ENCODE data around the gene RABGAP1L. TPM values are rescaled to one million over a fixed set of nuclear protein-coding genes. Genes with fewer than 3 reads are reported as not detected.

The RABGAP1L gene
- total and polyA plus RNA-seq, 10 of the 15 experiments (the other 5 are each of a cell fraction or from before 2014, with no cell fraction given) = 5.8 to 194 (median 113) TPM

DNA sequence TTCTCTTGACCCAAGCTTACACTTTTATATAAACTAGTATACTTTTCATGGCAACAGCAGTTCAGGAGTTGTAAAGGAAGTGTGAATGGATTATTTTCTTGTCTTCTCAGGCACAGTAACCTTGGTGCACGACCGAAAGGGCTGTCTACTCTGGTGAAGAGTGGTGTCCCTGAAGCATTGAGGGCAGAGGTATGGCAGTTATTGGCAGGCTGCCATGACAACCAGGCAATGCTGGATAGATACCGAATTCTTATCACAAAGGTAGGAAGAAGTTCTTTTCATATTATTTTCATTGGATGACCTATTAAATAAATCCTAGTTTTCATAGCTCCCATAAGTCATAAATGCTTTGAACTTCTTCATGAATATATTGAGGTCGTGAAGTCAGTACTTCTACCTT lies 234.6 kb downstream of the RABGAP1L start:
- no TSS peak for BruUV-seq (replicated peaks)
- H3K9me3 ChIP-seq (replicated peaks; ENCODE audit: control insufficient read depth, insufficient read depth, low read length) = no peaks in the 10 kb centered on the region; the same call in 1 of the 3 replicates
- FAIRE-seq = no peak
- ChIA-PET CTCF (no interaction called here), RAD21 (ENCODE audit: unreplicated experiment) (interaction anchor here (0.6 kb wide), 1 partner anchor 220 kb away, joined by 3 read pairs; no protein-coding TSS in a partner anchor), POLR2A (no interaction called here), SMC1A (ENCODE audit: uncharacterized antibody, unreplicated experiment) (no interaction called here)
- no peaks in the 10 kb centered on the region for H3K79me2 ChIP-seq (ENCODE audit: control insufficient read depth, insufficient read depth, low read length)
- in situ Hi-C loops (cut with MboI) = no loop called here
- H3K9ac ChIP-seq (ENCODE audit: control insufficient read depth, insufficient read depth, low read length) = no peak overlapping the region
- no peak overlapping the region for H2AFZ ChIP-seq (ENCODE audit: control insufficient read depth, low read depth, low read length)
- 96% methylated on average over 4 of the region's 4 CpGs for WGBS (ENCODE audit: insufficient coverage, insufficient replicate concordance, low lambda C conversion rate, missing lambda C conversion rate)
- H3K4me1 ChIP-seq (ENCODE audit: control insufficient read depth, insufficient read depth, low read length) = no peaks in the 10 kb centered on the region
- H4K20me1 ChIP-seq (ENCODE audit: control insufficient read depth, insufficient read depth) = no peaks in the 10 kb centered on the region
- no peak overlapping the region for H3K27ac ChIP-seq (ENCODE audit: control insufficient read depth, insufficient read depth)
- intact Hi-C loops (cut with micrococcal nuclease; ENCODE audit: unreplicated experiment) = no loop called here
- no peak overlapping the region for H3K4me2 ChIP-seq (ENCODE audit: control insufficient read depth, insufficient read depth)
- no peak for ATAC-seq
- no peaks in the 10 kb centered on the region for H3K27me3 ChIP-seq (replicated peaks in 1 of 2; ENCODE audit: control insufficient read depth in 2 of 2, insufficient read depth in 2 of 2, low read length in 1 of 2)
- no peak overlapping the region for H3K4me3 ChIP-seq
- peaks cover 0 to 15% of the 10 kb centered on the region in 2 experiments; a peak in 3 of 4 replicates for H3K36me3 ChIP-seq (ENCODE audit: control insufficient read depth in 2 of 2, insufficient read depth in 2 of 2, low read length in 1 of 2)
- no peak for DNase-seq (ENCODE audit: low read depth, low spot score)
- TF ChIP-seq SP1 (IDR thresholded peaks at IDR 0.05; ENCODE audit: low read depth, low read length) (no peak), RFX5 (IDR thresholded peaks at IDR 0.05; ENCODE audit: low read depth, low read length) (no peak), ATF7 (IDR thresholded peaks at IDR 0.05; ENCODE audit: low read depth) (no peak), SUZ12 (IDR thresholded peaks at IDR 0.05; ENCODE audit: unreplicated experiment) (no peak), RBBP5 (conservative IDR thresholded peaks at IDR 0.05) (no peak), CBX5 (IDR thresholded peaks at IDR 0.05; ENCODE audit: low read depth) (no peak), TAF1 (IDR thresholded peaks at IDR 0.05; ENCODE audit: borderline replicate concordance, low read depth, low read length) (no peak), TBL1XR1 (IDR thresholded peaks at IDR 0.05; ENCODE audit: low read depth, low read length) (no peak), RB1 (IDR thresholded peaks at IDR 0.05; ENCODE audit: borderline replicate concordance) (no peak), SPI1 (IDR thresholded peaks at IDR 0.05; ENCODE audit: borderline replicate concordance, insufficient read depth, low read depth, low read length) (no peak), RAD21 (IDR thresholded peaks at IDR 0.05; ENCODE audit: insufficient read depth, low read depth, low read length) (no peak), BACH1 (IDR thresholded peaks at IDR 0.05; ENCODE audit: borderline replicate concordance) (no peak), SMC3 (IDR thresholded peaks at IDR 0.05; ENCODE audit: borderline replicate concordance, low read length) (no peak)
- TF ChIP-seq, protein P1, sequence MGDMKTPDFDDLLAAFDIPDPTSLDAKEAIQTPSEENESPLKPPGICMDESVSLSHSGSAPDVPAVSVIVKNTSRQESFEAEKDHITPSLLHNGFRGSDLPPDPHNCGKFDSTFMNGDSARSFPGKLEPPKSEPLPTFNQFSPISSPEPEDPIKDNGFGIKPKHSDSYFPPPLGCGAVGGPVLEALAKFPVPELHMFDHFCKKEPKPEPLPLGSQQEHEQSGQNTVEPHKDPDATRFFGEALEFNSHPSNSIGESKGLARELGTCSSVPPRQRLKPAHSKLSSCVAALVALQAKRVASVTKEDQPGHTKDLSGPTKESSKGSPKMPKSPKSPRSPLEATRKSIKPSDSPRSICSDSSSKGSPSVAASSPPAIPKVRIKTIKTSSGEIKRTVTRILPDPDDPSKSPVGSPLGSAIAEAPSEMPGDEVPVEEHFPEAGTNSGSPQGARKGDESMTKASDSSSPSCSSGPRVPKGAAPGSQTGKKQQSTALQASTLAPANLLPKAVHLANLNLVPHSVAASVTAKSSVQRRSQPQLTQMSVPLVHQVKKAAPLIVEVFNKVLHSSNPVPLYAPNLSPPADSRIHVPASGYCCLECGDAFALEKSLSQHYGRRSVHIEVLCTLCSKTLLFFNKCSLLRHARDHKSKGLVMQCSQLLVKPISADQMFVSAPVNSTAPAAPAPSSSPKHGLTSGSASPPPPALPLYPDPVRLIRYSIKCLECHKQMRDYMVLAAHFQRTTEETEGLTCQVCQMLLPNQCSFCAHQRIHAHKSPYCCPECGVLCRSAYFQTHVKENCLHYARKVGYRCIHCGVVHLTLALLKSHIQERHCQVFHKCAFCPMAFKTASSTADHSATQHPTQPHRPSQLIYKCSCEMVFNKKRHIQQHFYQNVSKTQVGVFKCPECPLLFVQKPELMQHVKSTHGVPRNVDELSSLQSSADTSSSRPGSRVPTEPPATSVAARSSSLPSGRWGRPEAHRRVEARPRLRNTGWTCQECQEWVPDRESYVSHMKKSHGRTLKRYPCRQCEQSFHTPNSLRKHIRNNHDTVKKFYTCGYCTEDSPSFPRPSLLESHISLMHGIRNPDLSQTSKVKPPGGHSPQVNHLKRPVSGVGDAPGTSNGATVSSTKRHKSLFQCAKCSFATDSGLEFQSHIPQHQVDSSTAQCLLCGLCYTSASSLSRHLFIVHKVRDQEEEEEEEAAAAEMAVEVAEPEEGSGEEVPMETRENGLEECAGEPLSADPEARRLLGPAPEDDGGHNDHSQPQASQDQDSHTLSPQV (IDR thresholded peaks at IDR 0.05) = no peak
- TF ChIP-seq, protein P2, sequence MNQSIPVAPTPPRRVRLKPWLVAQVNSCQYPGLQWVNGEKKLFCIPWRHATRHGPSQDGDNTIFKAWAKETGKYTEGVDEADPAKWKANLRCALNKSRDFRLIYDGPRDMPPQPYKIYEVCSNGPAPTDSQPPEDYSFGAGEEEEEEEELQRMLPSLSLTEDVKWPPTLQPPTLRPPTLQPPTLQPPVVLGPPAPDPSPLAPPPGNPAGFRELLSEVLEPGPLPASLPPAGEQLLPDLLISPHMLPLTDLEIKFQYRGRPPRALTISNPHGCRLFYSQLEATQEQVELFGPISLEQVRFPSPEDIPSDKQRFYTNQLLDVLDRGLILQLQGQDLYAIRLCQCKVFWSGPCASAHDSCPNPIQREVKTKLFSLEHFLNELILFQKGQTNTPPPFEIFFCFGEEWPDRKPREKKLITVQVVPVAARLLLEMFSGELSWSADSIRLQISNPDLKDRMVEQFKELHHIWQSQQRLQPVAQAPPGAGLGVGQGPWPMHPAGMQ (IDR thresholded peaks at IDR 0.05; ENCODE audit: borderline replicate concordance) = no peak
- TF ChIP-seq, protein P3, sequence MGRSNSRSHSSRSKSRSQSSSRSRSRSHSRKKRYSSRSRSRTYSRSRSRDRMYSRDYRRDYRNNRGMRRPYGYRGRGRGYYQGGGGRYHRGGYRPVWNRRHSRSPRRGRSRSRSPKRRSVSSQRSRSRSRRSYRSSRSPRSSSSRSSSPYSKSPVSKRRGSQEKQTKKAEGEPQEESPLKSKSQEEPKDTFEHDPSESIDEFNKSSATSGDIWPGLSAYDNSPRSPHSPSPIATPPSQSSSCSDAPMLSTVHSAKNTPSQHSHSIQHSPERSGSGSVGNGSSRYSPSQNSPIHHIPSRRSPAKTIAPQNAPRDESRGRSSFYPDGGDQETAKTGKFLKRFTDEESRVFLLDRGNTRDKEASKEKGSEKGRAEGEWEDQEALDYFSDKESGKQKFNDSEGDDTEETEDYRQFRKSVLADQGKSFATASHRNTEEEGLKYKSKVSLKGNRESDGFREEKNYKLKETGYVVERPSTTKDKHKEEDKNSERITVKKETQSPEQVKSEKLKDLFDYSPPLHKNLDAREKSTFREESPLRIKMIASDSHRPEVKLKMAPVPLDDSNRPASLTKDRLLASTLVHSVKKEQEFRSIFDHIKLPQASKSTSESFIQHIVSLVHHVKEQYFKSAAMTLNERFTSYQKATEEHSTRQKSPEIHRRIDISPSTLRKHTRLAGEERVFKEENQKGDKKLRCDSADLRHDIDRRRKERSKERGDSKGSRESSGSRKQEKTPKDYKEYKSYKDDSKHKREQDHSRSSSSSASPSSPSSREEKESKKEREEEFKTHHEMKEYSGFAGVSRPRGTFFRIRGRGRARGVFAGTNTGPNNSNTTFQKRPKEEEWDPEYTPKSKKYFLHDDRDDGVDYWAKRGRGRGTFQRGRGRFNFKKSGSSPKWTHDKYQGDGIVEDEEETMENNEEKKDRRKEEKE (IDR thresholded peaks at IDR 0.05) = no peak

Data from GM12878 (cell line).